ENCODE results near the gene FLOT2.

Gene FLOT2

DNA sequence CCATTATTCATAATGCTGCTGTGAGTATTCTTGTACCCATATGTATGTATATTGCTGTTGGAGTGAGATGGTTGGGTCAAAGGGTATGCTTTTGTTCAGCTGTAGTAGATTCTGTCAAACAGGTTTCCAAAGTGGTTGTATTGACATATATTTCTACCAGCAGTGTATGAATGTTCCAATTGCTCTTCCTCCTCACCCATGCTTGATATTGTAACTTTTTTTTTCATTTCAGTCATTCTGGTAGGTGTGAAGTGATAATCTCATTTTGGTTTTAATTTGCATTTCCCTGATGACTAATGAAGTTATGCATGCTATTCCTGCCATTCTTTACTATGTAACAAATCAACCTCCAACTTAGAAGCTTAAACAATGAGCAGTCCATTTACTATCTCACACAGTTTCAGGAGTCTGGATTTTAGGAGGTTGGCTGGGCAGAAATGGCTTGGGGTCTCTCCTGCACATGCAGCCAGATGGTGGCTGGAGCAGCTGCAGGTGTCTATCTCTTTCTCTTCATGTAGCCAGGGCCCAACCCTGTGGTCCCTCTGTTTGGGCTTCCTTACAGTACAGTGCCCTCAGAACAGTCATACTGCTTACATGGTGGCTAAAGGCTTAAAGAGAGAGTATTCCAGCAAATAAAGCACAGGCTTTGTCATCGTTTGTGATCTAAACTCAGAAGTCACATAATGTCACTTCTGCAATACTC lies 21.5 kb downstream of the FLOT2 start:
- H3K4me3 ChIP-seq (ENCODE audit: low read depth, low read length) = no peak overlapping the region

DNA sequence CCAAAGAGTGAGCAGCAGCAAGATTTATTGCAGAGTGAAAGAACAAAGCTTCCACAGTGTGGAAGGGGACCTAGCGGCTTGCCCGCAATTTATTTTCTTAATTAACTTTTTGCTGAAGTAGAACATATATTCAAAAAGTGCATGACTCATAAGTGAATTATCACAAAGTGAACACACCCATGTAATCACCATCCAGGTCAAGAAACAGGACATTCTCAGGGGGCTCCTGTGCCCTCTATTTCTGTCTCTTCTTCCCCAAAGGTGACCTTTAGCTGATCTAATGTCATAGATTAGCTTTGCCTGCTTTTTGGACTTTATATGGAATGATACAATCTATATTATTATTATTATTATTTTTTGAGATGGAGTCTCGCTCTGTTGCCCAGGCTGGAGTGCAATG lies 22.8 kb downstream of the FLOT2 start:
- no peak overlapping the region for H3K4me3 ChIP-seq (ENCODE audit: low read depth, low read length)

DNA sequence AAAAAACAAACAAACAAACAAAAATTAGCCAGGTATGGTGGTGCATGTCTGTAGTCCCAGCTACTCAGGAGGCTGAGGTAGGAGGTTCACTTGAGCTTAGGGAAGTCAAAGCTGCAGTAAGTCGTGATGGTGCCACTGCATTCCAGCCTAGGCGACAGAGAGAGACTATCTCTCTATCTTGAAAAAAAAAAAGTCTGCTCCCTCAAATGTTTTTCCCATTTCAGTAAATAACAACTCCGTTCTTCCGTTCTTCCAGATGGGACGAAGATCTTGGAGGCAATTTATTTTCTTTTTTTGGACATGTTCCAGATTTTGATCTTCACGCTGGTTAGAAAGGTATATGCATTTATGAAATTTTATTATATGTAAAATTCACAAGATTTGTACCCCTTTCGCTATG lies 23.7 kb downstream of the FLOT2 start:
- H3K4me3 ChIP-seq (ENCODE audit: low read depth, low read length) = no peak overlapping the region

DNA sequence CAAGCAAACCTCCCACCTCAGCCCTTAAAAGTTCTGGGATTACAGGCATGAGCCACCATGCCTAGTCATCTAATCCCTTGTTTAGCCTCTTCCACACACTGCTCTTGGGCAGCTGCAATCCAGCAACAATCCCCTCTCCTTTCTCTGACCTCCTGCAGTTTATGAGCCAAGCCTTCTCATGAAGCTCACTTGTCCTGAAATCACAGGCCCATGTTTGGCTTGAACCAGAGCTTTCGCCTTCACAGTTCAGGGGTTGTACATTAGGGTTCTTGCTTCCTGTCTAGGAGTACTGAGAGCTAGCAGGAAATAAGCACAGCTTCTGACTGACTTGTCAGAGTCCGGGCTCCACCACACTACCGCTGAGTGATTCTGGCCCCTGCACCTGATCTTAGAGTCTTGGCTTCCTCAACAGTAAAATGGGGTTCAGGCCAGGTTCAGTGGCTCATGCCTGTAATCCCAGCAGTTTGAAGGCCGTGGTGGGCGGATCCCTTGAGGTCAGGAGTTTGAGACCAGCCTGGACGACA lies 26.4 kb downstream of the FLOT2 start:
- H3K4me3 ChIP-seq (ENCODE audit: low read depth, low read length) = no peak overlapping the region

DNA sequence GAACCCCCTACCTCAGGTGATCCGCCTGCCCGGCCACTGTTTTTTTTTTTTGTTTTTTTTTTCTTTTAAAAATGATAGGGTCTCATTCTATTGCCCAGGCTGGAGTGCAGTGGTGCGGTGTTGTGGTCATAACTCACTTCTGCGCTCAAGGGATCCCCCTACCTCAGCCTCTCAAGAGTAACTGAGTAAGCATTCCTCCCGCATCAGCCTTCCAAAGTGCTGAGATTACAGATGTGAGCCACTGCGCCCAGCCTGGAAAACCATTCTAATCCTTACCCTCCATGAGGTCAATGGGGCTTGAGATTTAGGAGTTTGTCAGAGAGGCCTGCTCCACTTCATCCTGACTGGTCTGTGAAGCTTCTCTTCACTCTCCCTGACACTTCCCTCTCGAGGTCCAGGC lies 30.3 kb downstream of the FLOT2 start:
- H3K4me3 ChIP-seq (ENCODE audit: low read depth, low read length) = no peak overlapping the region

DNA sequence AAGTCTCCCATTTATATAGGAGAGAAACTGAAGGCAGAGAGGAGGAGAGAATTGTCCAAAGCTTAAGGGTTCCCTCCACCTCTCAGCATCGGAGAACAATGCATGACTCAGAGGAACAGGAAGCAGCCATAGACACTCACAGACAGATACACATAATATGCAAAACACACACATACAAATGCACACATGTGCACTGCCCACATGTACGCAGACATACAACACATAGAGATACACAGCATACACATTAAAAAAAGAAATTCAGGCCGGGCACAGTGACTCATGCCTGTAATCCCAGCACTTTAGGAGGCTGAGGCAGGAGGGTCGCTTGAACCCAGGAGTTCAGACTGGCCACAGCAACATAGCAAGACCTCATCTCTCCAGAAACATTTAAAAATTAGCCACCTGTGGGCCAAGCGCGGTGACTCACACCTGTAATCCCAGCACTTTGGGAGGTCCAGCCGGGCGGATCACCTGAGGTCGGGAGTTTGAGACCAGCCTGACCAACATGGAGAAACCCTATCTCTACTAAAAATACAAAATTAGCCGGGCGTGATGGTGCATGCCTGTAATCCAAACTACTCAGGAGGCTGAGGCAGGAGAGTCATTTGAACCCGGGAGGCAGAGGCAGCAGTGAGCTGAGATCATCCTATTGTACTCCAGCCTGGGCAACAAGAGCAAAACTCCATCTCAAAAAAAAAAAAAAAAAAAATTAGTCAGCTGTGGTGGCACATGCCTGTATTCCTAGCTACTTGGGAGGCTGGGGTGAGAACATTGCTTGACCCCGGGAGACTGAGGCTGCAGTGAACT lies 31.4 kb downstream of the FLOT2 start:
- no peak overlapping the region for H3K4me3 ChIP-seq (ENCODE audit: low read depth, low read length)

DNA sequence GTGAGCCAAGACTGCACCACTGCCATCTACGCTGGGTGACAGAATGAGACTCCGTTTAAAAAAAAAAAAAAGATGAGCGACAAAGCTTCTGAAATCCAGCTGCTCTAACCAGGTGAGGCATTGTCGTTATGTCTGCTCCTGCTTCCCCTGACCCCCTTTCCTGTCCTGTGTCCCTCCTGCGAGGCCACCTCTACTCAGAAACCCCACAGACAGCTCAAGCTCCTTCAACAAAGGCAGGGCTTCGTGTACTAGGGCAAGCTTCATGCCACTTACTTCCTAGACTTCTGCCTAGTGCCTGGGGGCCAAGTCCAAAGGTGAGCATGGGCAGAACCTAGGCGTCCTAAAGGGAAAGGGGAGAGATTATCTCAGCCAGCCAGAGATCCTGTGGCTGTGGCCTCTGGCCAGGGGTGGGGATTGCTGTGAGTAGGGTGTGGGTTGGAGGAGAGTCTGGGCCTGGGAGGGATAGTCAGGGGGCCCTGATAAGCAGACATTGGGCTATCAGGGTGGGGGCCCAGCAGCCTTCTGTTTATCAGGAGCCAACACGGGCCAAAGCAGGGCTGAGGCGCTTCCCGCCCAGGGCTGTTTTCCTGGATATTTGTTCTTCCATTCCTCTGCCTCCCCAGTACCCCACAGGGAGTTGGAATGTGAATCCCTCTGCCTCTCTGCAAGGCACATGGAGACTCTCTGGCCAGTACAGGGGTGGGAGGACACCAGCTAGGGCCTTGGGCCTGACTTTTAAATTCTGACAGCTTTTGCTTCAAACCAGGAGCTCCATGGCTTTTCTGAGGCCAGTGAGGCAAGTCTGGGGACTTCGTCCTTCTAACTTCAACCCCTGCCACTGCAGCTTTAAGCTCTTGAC lies 32.3 kb downstream of the FLOT2 start:
- H3K4me3 ChIP-seq (ENCODE audit: low read depth, low read length) = no peak overlapping the region

DNA sequence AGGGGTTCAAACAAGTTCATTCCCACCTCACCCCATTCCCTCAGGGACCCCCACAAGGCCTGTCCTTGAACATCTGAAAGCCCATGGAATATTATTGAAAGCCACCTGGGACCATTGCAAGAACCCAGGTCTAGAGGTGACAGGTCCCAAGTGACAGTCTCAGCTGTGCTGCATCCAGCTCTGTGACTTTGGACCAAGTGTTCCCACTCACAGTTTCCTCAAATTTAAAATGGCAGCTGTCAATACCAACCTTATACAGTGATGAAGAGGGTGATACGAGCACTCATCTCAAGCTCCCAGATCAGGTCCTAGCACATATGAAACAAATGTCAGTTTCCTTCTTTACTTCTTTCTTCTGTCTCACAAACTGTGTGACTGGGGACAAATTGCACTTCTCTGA lies 33.6 kb downstream of the FLOT2 start:
- H3K4me3 ChIP-seq (ENCODE audit: low read depth, low read length) = no peak overlapping the region

DNA sequence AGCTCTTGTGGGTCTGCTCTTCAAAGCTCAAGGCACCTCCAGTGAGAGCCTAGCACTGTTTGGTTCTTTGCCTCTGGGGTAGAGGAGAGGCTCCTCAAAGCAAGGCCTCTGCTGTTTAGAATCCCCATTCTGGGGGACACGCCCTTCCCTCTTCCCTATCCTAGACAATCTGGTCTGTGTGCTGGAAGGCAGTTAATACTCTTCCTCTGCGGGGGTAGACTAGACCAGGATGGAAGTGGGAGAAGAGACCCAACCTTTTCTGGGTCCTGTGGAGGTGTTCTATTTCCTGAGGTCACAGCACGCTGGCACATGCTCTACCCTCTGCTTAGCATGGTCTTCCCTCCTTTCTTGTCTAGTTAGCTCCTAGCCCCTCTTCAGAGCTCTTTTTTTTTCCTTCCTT lies 35.0 kb downstream of the FLOT2 start:
- no peak overlapping the region for H3K4me3 ChIP-seq (ENCODE audit: low read depth, low read length)

DNA sequence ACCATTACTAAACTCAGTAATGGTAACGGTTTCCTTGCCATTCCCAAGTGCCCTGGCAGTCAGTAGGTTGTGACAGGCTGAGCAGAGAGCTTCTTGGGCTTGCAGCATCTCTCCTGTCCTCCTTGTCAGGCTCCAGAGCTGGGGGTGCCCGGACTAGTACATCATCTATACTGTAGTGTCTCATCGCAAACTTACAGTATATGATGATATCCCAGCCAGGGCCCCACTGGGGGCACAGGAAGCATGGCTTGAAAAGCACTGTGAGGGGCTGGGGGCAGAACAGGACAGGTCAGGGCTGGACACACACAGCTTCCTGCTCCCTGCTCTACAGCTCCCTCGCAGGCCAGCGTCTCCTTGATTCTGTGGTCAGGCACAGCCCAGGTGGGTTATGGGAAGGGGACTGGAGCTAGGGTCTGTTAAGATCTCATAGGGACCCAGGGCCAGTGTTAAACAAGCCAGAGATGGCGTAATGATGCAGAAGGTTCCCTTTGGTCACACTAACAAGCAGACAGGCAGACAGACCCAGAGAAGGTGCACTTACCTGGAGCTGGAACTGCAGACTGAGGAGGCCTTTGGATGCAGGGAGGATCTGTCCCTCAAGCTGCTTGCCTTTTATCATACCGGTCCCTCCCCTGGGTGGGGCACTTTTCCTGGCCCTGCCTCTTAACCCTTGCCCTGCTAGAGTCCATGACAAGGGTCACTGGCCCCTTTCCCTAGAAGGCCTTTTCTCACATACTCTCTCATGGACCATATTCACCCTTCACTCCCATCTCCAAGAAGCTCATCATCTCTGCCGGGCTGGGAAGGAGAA lies 35.9 kb downstream of the FLOT2 start:
- H3K4me3 ChIP-seq (ENCODE audit: low read depth, low read length) = no peak overlapping the region

DNA sequence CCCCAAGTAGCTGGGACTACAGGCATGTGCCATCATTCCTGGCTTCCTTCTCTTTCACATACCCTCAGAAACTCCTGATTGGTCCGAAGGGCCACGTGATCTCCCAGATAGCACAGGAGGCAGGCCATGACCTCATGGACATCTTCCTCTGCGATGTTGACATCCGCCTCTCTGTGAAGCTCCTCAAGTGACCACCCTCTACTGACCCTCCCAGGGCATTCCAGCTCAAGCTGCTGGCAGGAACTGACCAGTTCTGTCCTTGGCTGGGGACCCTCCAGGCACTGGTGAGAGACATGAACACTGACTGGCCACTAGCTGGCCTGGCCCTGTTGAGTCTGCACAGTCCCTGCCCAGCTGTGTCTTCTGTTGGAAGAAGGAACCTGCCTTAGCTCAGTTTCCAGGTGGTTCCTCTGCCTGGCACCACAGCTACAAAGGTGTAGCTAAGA lies 37.1 kb downstream of the FLOT2 start:
- H3K4me3 ChIP-seq (ENCODE audit: low read depth, low read length) = no peak overlapping the region

DNA sequence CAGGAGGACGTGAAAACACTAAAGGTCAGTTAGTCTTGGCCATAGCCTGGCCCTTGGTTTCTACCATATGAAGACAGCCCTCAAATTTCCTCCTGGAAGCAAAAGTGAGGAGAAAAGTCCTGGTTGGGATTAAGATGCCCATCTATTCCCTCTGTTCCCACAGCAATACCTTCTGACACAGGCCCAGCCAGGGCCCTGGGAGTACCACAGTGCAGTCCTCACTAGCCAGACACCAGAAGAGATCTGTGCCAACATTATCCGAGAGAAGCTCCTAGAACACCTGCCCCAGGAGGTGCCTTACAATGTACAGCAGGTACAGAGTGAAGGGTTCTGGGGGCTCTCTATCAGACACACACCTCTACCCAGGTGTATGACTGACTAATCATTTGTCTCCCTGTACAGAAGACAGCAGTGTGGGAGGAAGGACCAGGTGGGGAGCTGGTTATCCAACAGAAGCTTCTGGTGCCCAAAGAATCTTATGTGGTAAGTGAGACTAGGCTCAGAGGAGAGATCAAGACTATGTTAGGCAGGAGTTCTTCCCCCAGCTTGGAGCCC lies 38.7 kb downstream of the FLOT2 start:
- no peak overlapping the region for H3K4me3 ChIP-seq (ENCODE audit: low read depth, low read length)

DNA sequence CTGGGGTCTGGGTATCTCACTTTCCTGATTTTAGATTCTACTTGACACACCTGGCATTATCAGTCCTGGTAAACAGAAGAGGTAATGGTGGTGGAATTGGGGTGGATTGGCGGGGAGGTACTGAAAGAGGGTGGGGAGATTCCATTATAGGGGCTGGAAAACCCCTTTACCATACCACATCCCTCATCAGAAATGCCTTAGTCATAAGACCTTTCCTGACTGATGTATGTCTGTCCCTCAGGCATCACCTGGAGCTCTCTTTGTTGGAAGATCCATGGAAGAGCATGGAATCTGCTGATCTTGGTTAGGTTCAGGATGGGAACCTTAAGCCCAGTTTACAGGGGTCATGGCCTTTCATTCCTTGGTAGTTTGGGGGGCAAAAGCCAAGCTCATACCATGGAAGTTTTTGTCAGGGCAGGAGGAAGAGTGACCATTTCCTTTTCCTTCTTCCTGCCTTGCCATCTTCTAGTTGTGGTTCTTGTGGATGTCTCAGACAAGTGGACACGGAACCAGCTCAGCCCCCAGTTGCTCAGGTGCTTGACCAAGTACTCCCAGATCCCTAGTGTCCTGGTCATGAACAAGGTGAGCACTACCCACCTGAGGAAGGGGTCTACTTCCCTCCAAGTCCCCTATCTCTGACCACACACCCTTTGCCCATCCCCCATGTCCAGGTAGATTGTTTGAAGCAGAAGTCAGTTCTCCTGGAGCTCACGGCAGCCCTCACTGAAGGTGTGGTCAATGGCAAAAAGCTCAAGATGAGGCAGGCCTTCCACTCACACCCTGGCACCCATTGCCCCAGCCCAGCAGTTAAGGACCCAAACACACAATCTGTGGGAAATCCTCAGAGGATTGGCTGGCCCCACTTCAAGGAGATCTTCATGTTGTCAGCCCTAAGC lies 39.4 kb downstream of the FLOT2 start:
- no peak overlapping the region for H3K4me3 ChIP-seq (ENCODE audit: low read depth, low read length)

DNA sequence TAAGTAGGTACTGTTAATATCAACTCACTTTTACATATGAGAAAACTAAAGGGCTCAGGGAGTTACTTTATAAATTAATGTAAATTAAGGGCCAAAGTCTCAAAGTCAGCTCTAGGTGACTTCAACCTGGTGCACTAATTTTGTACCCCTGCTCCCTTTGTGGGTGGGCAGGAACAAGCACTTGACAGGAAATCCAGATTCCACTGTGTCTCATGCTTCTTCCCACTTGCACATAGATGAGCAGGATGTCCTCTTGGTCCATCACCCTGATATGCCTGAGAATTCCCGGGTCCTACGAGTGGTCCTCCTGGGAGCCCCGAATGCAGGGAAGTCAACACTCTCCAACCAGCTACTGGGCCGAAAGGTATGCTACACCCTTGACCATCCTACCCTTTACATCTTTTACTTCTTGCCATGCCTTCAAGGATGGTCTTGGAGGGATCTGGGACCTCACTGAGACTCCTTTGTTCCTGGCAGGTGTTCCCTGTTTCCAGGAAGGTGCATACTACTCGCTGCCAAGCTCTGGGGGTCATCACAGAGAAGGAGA lies 41.4 kb downstream of the FLOT2 start:
- H3K4me3 ChIP-seq (ENCODE audit: low read depth, low read length) = no peak overlapping the region

DNA sequence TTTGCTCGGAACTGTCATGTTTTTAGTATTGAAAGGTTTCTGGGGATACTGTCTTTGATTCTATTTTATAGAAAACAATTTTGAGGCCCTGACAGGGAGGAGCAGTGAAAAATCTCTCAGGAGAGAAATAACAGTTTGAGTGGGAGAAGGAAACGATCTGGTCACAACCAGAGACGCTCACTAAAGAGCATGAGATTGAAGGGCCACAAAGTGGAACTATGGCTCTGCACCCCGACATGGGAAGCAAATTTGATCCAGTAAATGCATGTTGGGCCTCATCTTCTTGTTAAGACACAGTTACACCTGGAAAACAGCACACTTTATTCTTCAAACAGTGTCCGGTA lies 42.2 kb downstream of the FLOT2 start:
- H3K4me3 ChIP-seq (ENCODE audit: low read depth, low read length) = peak overlapping the region; percentile 89

DNA sequence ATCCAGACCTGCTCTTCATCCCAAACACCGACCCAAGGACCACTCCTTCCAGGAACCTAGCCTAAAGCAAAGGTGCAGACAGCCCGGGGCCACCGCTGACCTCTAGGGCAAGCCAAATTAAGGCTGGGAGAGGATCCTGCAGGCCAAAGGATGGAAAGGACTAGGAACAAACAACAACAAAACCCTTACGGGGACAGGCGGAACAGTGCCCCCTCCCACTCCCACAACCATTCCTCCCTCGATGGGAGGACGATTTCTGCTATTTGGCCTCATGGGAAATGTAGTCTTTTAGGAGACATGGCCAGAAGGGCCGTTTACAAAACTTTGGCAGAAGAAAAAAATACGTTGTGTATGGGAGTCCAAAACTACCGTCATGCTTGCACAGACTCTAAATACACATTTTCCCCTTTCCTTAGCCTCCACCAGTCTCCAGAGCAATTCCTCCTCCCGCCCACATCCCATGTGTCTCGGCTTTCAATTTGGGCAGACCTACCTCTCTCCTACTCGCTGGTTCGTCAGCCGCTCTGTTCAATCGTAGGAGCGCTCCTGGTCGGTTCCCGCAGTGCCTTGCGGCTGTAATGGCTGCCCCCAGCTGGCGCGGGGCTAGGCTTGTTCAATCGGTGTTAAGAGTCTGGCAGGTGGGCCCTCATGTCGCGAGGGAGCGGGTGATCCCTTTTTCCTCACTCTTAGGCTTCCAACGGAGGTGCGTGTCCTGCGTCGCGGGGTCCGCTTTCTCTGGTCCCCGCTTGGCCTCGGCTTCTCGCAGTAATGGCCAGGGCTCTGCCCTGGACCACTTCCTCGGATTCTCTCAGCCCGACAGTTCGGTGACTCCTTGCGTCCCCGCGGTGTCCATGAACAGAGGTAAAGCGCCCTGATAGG lies 42.8 kb downstream of the FLOT2 start, which contains the start of gene ERAL1:
Gene ERAL1 (plus strand): TSS at position 560 of the 879 bp plus-strand sequence. CDS start 19 bp downstream, at position 579.
- H3K4me3 ChIP-seq (ENCODE audit: low read depth, low read length) = peak within 1 kb of the TSS; percentile 89

DNA sequence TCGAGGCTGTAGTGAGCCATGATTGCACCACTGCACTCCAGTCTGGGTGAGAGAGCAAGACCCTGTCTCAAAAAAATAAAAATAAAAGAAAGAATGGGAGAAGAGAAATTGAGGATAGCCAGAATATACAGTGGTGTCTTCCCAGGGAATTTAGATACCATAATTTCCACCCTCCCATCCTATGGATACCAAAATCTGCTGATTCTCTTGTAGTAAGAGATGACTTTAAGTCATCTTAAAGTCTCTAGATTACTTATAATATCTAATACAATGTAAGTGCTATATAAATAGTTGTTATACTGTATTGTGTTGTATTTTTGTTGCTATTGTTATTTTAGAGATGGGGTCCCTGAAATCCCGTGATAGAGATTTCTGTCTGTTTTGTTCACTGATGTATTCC lies 44.2 kb downstream of the FLOT2 start:
- H3K4me3 ChIP-seq (ENCODE audit: low read depth, low read length) = no peak overlapping the region

DNA sequence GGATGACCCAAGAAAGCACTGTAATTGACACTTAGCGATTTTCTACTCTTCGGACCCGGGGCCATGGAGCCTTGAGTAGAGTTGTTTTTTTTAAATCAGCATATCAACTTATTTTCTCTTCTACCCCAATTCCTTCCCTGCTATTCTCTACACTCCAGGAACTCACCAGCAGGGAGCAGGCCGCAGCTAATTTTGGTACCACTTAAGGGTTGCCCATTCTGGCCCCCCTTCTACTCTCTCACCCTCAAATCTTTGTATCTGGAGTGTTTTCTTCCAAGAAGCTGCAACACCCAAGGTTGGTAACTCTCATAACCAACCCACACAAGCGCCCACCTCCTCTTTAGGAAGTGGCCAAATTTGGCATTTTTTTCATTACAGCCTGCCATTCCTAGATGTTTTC lies 48.3 kb downstream of the FLOT2 start:
- H3K4me3 ChIP-seq (ENCODE audit: low read depth, low read length) = no peak overlapping the region
